Measurements from ENCODE around the gene RBFOX1.

The RBFOX1 gene

GRCh38 chr16:7373776-7374175, 41.1 kb downstream of the RBFOX1 start:
- no peak for DNase-seq (ENCODE audit: low read depth in 2 of 2)

DNA sequence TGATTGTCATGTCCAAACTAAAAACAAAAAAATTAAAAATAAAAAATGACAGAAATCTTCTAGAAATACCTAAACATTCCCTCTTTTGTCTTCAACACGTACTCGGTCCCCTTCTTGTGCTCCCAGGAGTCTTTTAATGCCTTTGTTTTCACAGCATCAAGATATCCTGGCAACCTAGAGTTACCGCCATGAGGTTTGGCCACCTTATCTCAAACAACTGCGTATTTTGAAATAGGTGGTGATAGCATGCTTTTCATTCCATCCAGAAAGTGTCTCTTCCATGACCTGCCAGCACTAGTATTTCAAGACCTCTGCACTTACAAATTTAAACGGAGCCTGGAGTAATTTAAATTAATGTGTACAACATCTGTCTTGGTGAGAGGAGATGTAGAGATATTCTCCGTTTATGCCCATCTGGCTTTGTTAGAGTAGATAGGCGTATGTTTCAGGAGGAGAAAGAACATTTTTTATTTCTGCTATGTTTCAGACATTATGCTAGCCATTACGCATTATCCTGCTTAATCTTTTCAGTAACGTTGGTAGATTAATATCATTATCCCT, 42.0 kb downstream of the RBFOX1 start:
- DNase-seq (ENCODE audit: low read depth in 2 of 2), result no peak

DNA sequence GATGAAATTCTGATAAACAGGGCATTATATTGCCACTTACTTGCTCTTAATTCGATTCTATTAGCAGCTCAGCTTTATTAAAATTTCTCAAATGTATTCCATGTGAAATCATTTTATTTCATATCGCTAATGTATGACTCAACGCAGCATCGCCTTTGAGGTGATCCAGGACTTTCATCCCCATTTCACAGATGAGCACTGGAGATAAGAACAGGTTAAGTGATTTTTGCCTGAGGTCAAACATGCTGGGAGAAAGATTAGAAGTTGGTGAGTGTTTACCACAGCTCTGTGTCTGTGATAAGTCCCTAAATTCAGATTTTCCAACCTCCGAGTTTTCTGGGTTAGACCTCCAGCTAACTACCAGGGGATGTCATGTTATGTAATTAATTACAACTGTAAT, 43.6 kb downstream of the RBFOX1 start:
- no peak for DNase-seq (ENCODE audit: low read depth in 2 of 2)

- no peak for DNase-seq (ENCODE audit: low read depth in 2 of 2)
Measured at GRCh38 chr16:7377231-7377630, 44.6 kb downstream of the RBFOX1 start.

- no peak for DNase-seq (ENCODE audit: low read depth in 2 of 2)
Measured at GRCh38 chr16:7378024-7378695, 45.5 kb downstream of the RBFOX1 start.

- no peak for DNase-seq (ENCODE audit: low read depth in 2 of 2)
Measured at GRCh38 chr16:7380441-7380840, 47.8 kb downstream of the RBFOX1 start.

GRCh38 chr16:7380911-7381310, 48.3 kb downstream of the RBFOX1 start:
- DNase-seq (ENCODE audit: low read depth in 2 of 2), result no peak

DNA sequence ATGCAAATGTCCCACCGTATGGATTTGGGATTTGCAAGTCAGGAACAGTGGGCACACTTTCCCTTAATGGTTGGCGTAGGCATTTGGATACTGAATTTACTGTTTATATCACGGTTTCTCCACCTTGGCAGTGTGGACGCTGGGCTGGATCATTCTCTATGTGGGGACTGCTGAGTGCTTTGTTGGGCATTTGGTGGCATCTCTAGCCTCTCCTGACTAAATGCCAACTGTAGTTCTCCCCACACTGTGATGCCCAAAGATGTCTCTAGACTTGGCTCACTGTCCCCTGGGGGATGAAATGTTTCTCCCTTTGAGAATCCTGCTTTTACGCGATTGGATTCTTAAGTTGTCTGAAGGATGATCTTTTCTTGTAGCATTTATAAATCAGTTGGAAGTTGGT, 49.0 kb downstream of the RBFOX1 start:
- no peak for DNase-seq (ENCODE audit: low read depth in 2 of 2)

DNA sequence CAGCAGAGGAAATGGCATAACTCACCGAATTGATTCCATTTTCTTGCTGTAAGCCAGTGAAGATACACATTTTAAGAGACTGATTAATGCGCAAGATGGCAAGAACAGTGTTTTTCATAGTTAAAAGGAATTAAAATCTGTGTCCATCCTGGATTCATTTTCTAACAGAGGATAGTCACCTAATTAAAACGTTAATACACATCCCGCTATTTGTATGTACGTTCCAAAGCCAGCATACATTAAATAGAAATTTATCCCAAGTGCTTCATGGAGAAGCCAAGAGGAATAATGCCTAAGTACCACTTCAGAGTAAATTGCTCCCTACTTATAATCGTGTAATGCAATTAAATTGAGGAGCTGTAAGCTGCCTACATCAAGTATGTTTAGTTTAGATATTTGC, 49.9 kb downstream of the RBFOX1 start:
- DNase-seq (ENCODE audit: low read depth in 2 of 2), result no peak

DNA sequence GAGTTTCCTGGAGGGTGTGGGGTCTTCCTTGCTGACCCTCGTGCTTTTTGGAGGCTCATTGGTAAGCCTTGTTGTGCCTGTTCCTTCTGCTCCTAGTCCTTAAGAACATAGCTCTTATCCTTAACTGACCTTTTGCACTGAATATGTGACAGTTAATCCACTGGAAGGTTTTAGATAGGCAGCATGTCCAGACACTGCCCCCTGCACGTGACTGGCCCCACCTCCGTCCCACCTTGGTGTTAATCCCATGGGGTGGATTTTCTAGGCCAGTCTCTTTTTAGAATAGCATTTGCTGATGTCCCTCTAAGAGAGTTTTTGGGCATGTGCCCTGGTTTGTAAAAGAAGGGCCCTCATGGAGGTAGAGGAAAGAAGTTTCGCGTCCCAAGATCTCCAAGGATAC, 58.3 kb downstream of the RBFOX1 start:
- DNase-seq (ENCODE audit: low read depth in 2 of 2), result no peak

DNA sequence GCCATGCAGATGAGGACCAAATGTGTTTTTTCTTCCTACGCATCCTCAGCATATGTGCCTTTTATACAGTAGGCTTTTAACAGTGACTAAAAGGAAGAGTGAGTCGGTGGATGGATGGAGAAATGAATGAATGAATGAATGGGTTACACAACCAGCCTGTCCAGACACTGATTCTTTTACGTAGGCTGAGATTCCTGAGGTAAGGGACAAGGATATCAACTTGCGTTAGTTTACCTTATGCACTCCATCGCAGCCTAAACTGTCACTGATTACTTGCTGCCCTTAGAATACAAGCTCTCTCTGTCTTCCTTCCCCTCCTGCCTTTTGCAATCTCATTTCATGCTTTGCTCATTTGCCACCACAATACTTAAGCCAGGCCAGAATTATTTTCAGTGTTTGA, 59.0 kb downstream of the RBFOX1 start:
- no peak for DNase-seq (ENCODE audit: low read depth in 2 of 2)

DNA sequence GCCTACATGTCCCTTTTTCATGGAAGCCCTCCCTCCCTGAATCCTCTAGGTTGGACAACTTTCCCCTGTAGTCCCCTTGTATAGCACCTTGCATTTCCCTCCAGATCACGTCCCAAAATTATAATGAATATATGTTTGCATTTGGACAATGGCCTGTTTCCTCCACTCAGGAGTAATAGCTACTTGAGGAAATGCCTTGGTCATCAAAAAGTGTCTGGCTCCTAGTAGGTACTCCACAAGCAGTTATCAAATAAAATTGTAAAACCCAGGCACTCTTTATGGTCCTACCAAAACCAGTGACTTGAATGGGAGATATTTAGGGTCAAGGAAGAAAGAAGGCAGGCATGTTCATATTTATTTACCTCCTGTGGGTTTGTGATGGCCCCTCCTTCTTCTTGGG, 59.6 kb downstream of the RBFOX1 start:
- no peak for DNase-seq (ENCODE audit: low read depth in 2 of 2)

GRCh38 chr16:7393680-7394079, 61.0 kb downstream of the RBFOX1 start:
- DNase-seq (ENCODE audit: low read depth in 2 of 2), result no peak

DNA sequence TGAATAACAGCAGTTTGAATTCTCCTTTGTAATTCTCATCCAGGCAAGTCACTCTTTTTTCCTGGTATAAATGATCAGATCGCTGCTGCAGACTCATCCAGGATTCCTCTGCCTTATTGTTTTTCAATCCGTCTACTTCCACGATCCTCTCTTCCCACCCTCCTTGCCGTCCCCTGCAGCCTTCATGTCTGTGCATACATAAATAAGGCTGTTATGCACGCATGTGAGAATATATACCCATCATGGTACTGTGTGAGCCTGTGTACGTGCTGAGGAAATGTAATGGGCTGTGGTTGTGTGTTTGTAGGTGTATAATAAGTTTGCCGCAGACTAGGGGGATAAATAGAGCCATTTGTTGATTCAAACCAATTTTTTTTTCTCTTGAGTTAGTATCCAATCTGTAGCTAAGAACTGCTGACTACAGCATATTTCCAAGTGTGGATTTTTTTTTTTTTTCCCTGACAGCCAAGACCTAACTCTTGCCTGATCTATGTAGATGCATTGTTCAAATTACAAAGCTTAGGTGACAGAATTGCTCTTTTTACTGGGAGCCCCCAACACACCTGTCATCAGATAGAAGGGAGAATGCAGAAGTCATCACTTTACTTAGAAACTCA, 62.2 kb downstream of the RBFOX1 start:
- no peak for DNase-seq (ENCODE audit: low read depth in 2 of 2)

GRCh38 chr16:7397901-7398300, 65.3 kb downstream of the RBFOX1 start:
- no peak for DNase-seq (ENCODE audit: low read depth in 2 of 2)

GRCh38 chr16:7398536-7398935, 65.9 kb downstream of the RBFOX1 start:
- DNase-seq (ENCODE audit: low read depth in 2 of 2), result no peak

- DNase-seq (ENCODE audit: low read depth in 2 of 2), result no peak
Measured at GRCh38 chr16:7399296-7399695, 66.7 kb downstream of the RBFOX1 start.

DNA sequence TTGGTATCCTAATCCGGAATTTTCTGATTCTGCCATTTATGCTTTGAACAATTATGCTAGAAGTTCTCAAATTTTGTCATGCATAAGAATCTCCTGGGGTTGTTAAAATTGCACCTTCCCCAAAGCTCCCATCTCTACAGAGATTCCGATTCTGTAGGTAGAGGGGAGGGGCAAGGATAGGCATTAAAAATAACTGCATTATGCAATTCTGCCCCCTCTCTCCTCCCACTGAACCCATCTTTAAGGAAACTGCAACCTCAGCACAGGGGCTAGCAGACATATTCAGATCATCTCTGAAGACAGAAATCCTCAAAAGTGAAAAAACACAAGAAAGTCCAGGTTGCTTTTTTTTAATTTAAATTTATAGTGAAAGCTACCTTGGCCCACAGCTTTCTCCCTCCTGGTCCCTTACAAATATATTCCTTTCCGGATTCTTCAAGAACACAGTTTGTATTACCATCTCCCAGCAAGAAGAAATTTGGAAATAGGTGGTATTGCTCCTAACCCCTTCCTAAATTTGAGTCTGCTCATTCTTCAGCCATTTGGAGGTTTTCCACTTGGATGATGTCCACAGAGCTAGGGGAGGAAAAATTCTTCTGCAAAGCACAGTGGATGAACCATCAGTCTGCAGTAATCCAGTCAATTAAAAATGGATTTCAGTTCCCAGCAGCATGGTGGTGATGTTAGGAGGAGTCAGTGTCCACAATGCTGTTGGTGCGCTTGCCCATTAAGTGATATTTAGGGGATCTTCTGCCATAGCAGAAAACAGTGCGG, 67.7 kb downstream of the RBFOX1 start:
- DNase-seq (ENCODE audit: low read depth in 2 of 2), result no peak

DNA sequence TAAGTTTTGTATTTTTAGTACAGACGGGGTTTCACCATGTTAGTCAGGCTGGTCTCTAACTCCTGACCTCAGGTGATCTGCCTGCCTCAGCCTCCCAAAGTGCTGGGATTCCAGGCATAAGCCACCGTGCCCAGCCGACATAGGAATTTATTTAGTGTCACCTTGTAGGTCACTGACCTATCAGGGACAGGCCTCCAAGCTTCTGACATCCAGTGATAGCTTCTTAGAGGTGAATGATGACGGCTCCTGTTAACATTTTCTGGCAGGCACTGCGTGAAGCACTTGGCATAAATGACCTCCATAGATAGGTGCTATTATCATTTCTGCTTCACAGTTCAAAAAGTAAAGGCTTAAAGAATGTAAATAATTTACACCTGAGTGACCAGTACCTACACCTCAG, 71.6 kb downstream of the RBFOX1 start:
- no peak for DNase-seq (ENCODE audit: low read depth in 2 of 2)

GRCh38 chr16:7405166-7405565, 72.5 kb downstream of the RBFOX1 start:
- DNase-seq (ENCODE audit: low read depth in 2 of 2), result no peak

GRCh38 chr16:7408700-7409365, 76.2 kb downstream of the RBFOX1 start:
- DNase-seq (ENCODE audit: low read depth in 2 of 2), result no peak

GRCh38 chr16:7419441-7419840, 86.8 kb downstream of the RBFOX1 start:
- DNase-seq (ENCODE audit: low read depth in 2 of 2), result no peak
